ENCODE data around the gene LPP. TPM values are rescaled to one million over a fixed set of nuclear protein-coding genes. Genes with fewer than 3 reads are reported as not detected.
A peak's percentile ranks its signal among the peaks of the same experiment; 100 is the strongest.

The LPP gene
- total and polyA plus RNA-seq, 2 donors (not counting 1 experiment from before 2014, with no cell fraction given), result 7.6 to 81.7 TPM

GRCh38 chr3:188241072-188241471, 87.1 kb downstream of the LPP start:
- Histone ChIP-seq H3K36me3 (replicated peaks in 1 of 2; ENCODE audit: control extremely low read depth in 1 of 2, control insufficient read depth in 1 of 2, extremely low read depth in 1 of 2, insufficient read depth in 2 of 2, low read length in 1 of 2) (no peaks in the 10 kb centered on the region), H3K4me1 (ENCODE audit: control insufficient read depth in 2 of 2, insufficient read depth in 2 of 2, low read length in 2 of 2) (peaks cover 82 to 85% of the 10 kb centered on the region in 2 donors), H3K27ac (ENCODE audit: low read length in 2 of 2) (peak overlapping the region in 1 of 2 donors; percentile 92), H3K4me2 (replicated peaks; ENCODE audit: low read depth, low read length, poor library complexity, severe bottlenecking) (no peak overlapping the region), H3K9ac (ENCODE audit: low read length) (no peak overlapping the region), H3K27me3 (replicated peaks in 1 of 4; ENCODE audit: control extremely low read depth in 1 of 4, control insufficient read depth in 3 of 4, insufficient read depth in 4 of 4, low read length in 3 of 4) (no peaks in the 10 kb centered on the region), H2AFZ (ENCODE audit: insufficient read depth, low read depth, low read length, poor library complexity, severe bottlenecking) (no peak overlapping the region), H3K9me3 (ENCODE audit: control extremely low read depth in 1 of 3, control insufficient read depth in 2 of 3, insufficient read depth in 1 of 3, low read length in 2 of 3) (no peaks in the 10 kb centered on the region), H3K4me3 (ENCODE audit: control extremely low read depth in 1 of 5, extremely low read depth in 1 of 5, insufficient read depth in 1 of 5, low read depth in 2 of 5, low read length in 4 of 5) (no peak overlapping the region), H4K20me1 (ENCODE audit: control insufficient read depth, insufficient read depth, low read length, poor library complexity, severe bottlenecking) (no peaks in the 10 kb centered on the region), H3K79me2 (ENCODE audit: control insufficient read depth, insufficient read depth, low read length) (no peaks in the 10 kb centered on the region)
- CTCF ChIA-PET, result interaction anchor here (0.9 kb wide), 1 partner anchor 500 kb away, joined by 4 read pairs; no protein-coding TSS in a partner anchor
- intact Hi-C loops (cut with micrococcal nuclease), result loop anchor here (5.0 to 10.0 kb wide), 4 partner anchors 54 to 341 kb away; no protein-coding TSS in a partner anchor
- Mint-ChIP-seq H3K27me3 (no peaks in the 10 kb centered on the region), H3K27ac (peak overlapping the region; percentile 11), H3K9me3 (ENCODE audit: insufficient read depth) (no peaks in the 10 kb centered on the region), H3K4me3 (no peak overlapping the region), H3K4me1 (peaks cover 91% of the 10 kb centered on the region)
- 96% methylated on average over 3 of the region's 7 CpGs for WGBS (ENCODE audit: insufficient coverage)
- no peak for ATAC-seq (ENCODE audit: low read depth)
- no peak for TF ChIP-seq CTCF (IDR thresholded peaks at IDR 0.05)
- no peak for TF ChIP-seq EZH2 (IDR thresholded peaks at IDR 0.05; ENCODE audit: borderline replicate concordance, insufficient read depth, low read depth, low read length, poor library complexity, severe bottlenecking)
- POLR2A ChIA-PET, result interaction anchor here (0.7 kb wide), 1 partner anchor 24 kb away, joined by 3 read pairs; no protein-coding TSS in a partner anchor
- DNase-seq, result no peak

DNA sequence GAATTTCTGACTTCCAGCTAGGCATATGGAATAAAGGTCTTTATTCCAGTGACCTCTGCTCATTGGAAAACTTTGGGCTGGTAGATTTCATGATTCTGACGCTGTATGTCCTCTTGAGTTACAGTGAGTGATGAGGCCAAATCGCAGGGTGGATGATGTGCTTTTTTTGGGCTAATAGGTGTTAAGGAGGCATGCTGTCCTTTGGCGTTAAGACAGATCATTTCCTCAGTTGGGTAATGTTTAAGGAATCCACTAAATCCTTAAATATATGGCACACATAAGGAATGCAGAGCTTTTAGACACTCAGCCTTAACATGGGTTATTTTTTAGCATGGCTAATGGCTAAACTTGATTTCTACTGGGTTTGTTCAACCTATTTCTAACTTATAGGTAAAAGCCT, 87.9 kb downstream of the LPP start:
- no peaks in the 10 kb centered on the region for H3K27me3 ChIP-seq (replicated peaks in 1 of 4; ENCODE audit: control extremely low read depth in 1 of 4, control insufficient read depth in 3 of 4, insufficient read depth in 4 of 4, low read length in 3 of 4)
- ATAC-seq (ENCODE audit: low read depth) (no peak), DNase-seq (peak; percentile 14)
- POLR2A ChIA-PET, result interaction anchor here (0.7 kb wide), 1 partner anchor 23 kb away, joined by 3 read pairs; no protein-coding TSS in a partner anchor
- intact Hi-C loops (cut with micrococcal nuclease), result loop anchor here (2.0 to 10.0 kb wide), 8 partner anchors 27 to 493 kb away; partner anchors contain the start of gene LPP
- peaks cover 85% of the 10 kb centered on the region for H3K4me1 Mint-ChIP-seq
- no peaks in the 10 kb centered on the region for H4K20me1 ChIP-seq (ENCODE audit: control insufficient read depth, insufficient read depth, low read length, poor library complexity, severe bottlenecking)
- H3K79me2 ChIP-seq (ENCODE audit: control insufficient read depth, insufficient read depth, low read length), result no peaks in the 10 kb centered on the region
- H3K27ac ChIP-seq (ENCODE audit: low read length in 2 of 2), result peak overlapping the region; percentile 79 to 92
- CTCF ChIA-PET, result interaction anchor here (0.9 kb wide), 1 partner anchor 501 kb away, joined by 4 read pairs; no protein-coding TSS in a partner anchor
- peak overlapping the region; percentile 55 for H3K4me2 ChIP-seq (replicated peaks; ENCODE audit: low read depth, low read length, poor library complexity, severe bottlenecking)
- H3K9me3 Mint-ChIP-seq (ENCODE audit: insufficient read depth), result no peaks in the 10 kb centered on the region
- H3K27me3 Mint-ChIP-seq, result no peaks in the 10 kb centered on the region
- TF ChIP-seq EZH2 (IDR thresholded peaks at IDR 0.05; ENCODE audit: borderline replicate concordance, insufficient read depth, low read depth, low read length, poor library complexity, severe bottlenecking), result no peak
- no peak for TF ChIP-seq CTCF (IDR thresholded peaks at IDR 0.05)
- no peak overlapping the region for H3K9ac ChIP-seq (ENCODE audit: low read length)
- H2AFZ ChIP-seq (ENCODE audit: insufficient read depth, low read depth, low read length, poor library complexity, severe bottlenecking), result peak overlapping the region; percentile 37
- no peaks in the 10 kb centered on the region for H3K36me3 ChIP-seq (replicated peaks in 1 of 2; ENCODE audit: control extremely low read depth in 1 of 2, control insufficient read depth in 1 of 2, extremely low read depth in 1 of 2, insufficient read depth in 2 of 2, low read length in 1 of 2)
- no peaks in the 10 kb centered on the region for H3K9me3 ChIP-seq (ENCODE audit: control extremely low read depth in 1 of 3, control insufficient read depth in 2 of 3, insufficient read depth in 1 of 3, low read length in 2 of 3)
- WGBS (ENCODE audit: insufficient coverage), result 100% methylated on average over 1 of the region's 3 CpGs
- H3K4me1 ChIP-seq (ENCODE audit: control insufficient read depth in 2 of 2, insufficient read depth in 2 of 2, low read length in 2 of 2), result peaks cover 74 to 77% of the 10 kb centered on the region in 2 donors
- H3K27ac Mint-ChIP-seq, result peak overlapping the region; percentile 94
- H3K4me3 ChIP-seq (ENCODE audit: control extremely low read depth in 1 of 5, extremely low read depth in 1 of 5, insufficient read depth in 1 of 5, low read depth in 2 of 5, low read length in 4 of 5), result no peak overlapping the region
- no peak overlapping the region for H3K4me3 Mint-ChIP-seq
